HepG2 (cell line): ENCODE results near the gene IQCC. TPM values are rescaled to one million over a fixed set of nuclear protein-coding genes. Genes with fewer than 3 reads are reported as not detected.

Source experiments
- ARNT2 ChIP-seq: sonication (generic); formaldehyde crosslinking; IDR thresholded peaks from 2 replicates; pipeline ENCODE4 v1.8.0; 2022; ENCODE audit warnings: mild to moderate bottlenecking, low read depth, missing genetic modification reagents, moderate library complexity
- ATF7 ChIP-seq, 2 experiments: fragments of 450-650 bp in 1 of 2; sonication (generic) in 1 of 2; formaldehyde crosslinking in 1 of 2; IDR thresholded peaks; 2 replicates each; pipeline versions ENCODE4 v1.4.0 to v1.6.1; 2016 to 2020; ENCODE audit warnings: antibody characterized with exemption in 1 of 2, mild to moderate bottlenecking in 1 of 2, missing genetic modification reagents in 1 of 2
- CCDC6 ChIP-seq: sonication (generic); formaldehyde crosslinking; IDR thresholded peaks from 2 replicates; pipeline ENCODE4 v1.8.1; 2022; ENCODE audit warnings: mild to moderate bottlenecking, missing genetic modification reagents, moderate library complexity
- CHD2 ChIP-seq: IDR thresholded peaks from 2 replicates; pipeline ENCODE4 v1.6.1; 2011; ENCODE audit warnings: low read depth, low read length, improper control_type of control experiment
- FOXA1 ChIP-seq, 2 experiments: fragments of 450-650 bp in 1 of 2; sonication (generic) in 1 of 2; formaldehyde crosslinking in 1 of 2; IDR thresholded peaks; 2 replicates each; pipeline versions ENCODE4 v1.4.0 to v1.6.1; 2016 to 2020; ENCODE audit warnings: missing genetic modification reagents in 1 of 2
- JARID2 ChIP-seq: sonication (generic); formaldehyde crosslinking; IDR thresholded peaks from 2 replicates; pipeline ENCODE4 v1.8.1; 2023; ENCODE audit warnings: missing genetic modification reagents, inconsistent platforms; ENCODE audit not compliant: insufficient replicate concordance
- JUND ChIP-seq: sonication (generic); formaldehyde crosslinking; IDR thresholded peaks from 2 replicates; pipeline ENCODE4 v1.8.0; 2022; ENCODE audit warnings: mild to moderate bottlenecking, missing genetic modification reagents
- MATR3 ChIP-seq: sonication (generic); formaldehyde crosslinking; IDR thresholded peaks from 2 replicates; pipeline ENCODE4 v1.4.0; 2020; ENCODE audit warnings: missing genetic modification reagents
- RFX5 ChIP-seq: IDR thresholded peaks from 2 replicates; pipeline ENCODE4 v1.6.1; 2011; ENCODE audit warnings: low read depth, low read length, improper control_type of control experiment
- SATB2 ChIP-seq: sonication (generic); formaldehyde crosslinking; IDR thresholded peaks from 2 replicates; pipeline ENCODE4 v1.5.0; 2020; ENCODE audit warnings: missing genetic modification reagents
- TFAP4 ChIP-seq: sonication (generic); IDR thresholded peaks from 2 replicates; pipeline ENCODE4 v1.6.1; 2016; ENCODE audit warnings: low read depth, borderline replicate concordance
- THAP11 ChIP-seq: IDR thresholded peaks from 2 replicates; pipeline ENCODE4 v1.6.1; 2016; ENCODE audit warnings: missing biosample characterization, missing genetic modification reagents
- ZBTB39 ChIP-seq: sonication (generic); formaldehyde crosslinking; IDR thresholded peaks from 2 replicates; pipeline ENCODE4 v1.5.0; 2020; ENCODE audit warnings: missing genetic modification reagents
- ZNF205 ChIP-seq: IDR thresholded peaks from 2 replicates; pipeline ENCODE4 v1.6.1; 2018; ENCODE audit warnings: missing biosample characterization, missing genetic modification reagents
- ZNF260 ChIP-seq: sonication (generic); formaldehyde crosslinking; IDR thresholded peaks from 2 replicates; pipeline ENCODE4 v1.4.0; 2020; ENCODE audit warnings: missing genetic modification reagents, low read depth, mild to moderate bottlenecking, borderline replicate concordance
- ZNF446 ChIP-seq: sonication (generic); formaldehyde crosslinking; IDR thresholded peaks from 2 replicates; pipeline ENCODE4 v1.5.0; 2020; ENCODE audit warnings: mild to moderate bottlenecking, missing genetic modification reagents
- ZNF501 ChIP-seq: sonication (generic); formaldehyde crosslinking; IDR thresholded peaks from 2 replicates; pipeline ENCODE4 v1.5.1; 2020; ENCODE audit warnings: mild to moderate bottlenecking, moderate library complexity, missing genetic modification reagents
- ZNF510 ChIP-seq: sonication (generic); formaldehyde crosslinking; IDR thresholded peaks from 2 replicates; pipeline ENCODE4 v1.4.0; 2020; ENCODE audit warnings: low read depth, mild to moderate bottlenecking, missing genetic modification reagents
- ZNF563 ChIP-seq: sonication (generic); formaldehyde crosslinking; IDR thresholded peaks from 2 replicates; pipeline ENCODE4 v1.8.0; 2022; ENCODE audit warnings: mild to moderate bottlenecking, moderate library complexity, missing genetic modification reagents
- ZNF597 ChIP-seq: sonication (generic); formaldehyde crosslinking; IDR thresholded peaks from 2 replicates; pipeline ENCODE4 v1.5.0; 2020; ENCODE audit warnings: missing genetic modification reagents
- ZNF639 ChIP-seq: conservative IDR thresholded peaks from 2 replicates; pipeline ENCODE4 v1.6.1; 2018; ENCODE audit warnings: missing genetic modification reagents
- ZNF737 ChIP-seq: sonication (generic); formaldehyde crosslinking; IDR thresholded peaks from 2 replicates; pipeline ENCODE4 v1.5.0; 2020; ENCODE audit warnings: missing genetic modification reagents, mild to moderate bottlenecking, borderline replicate concordance
- ZNF784 ChIP-seq: sonication (generic); formaldehyde crosslinking; IDR thresholded peaks from 2 replicates; pipeline ENCODE4 v1.5.1; 2020; ENCODE audit warnings: missing genetic modification reagents, mild to moderate bottlenecking, borderline replicate concordance
- polyA plus RNA-seq, 8 experiments: library from polyadenylated mRNA; depleted of rRNA in 3 of 8; stranded (reverse) in 7 of 8; unstranded in 1 of 8; fragments of >200 nt; fragmentation: Illumina TruSeq in 4 of 8; extraction: Trizol in 4 of 8; gene quantifications; 2 replicates each; pipeline versions ENCODE4 v1.2.1 to v1.2.3, GENCODE V29; 2011 to 2016; ENCODE audit warnings: low read depth in 4 of 8, missing spikeins in 1 of 8, mixed read lengths in 1 of 8; ENCODE audit not compliant: insufficient read depth in 1 of 8
- total RNA-seq, 5 experiments: library from RNA; depleted of rRNA; stranded (reverse); fragments of >200 nt; fragmentation: Illumina TruSeq; extraction: Trizol; gene quantifications; 2 replicates each; pipeline ENCODE4 v1.2.3, GENCODE V29; 2016; ENCODE audit warnings: low read depth in 1 of 5

The IQCC gene
- total and polyA plus RNA-seq, 2 of the 13 experiments (the other 11 are each of a cell fraction or from before 2014, with no cell fraction given), result 1.7 to 3.0 TPM

GRCh38 chr1:32241001-32241763 is 35.7 kb downstream of the IQCC start (continued):
- no peak for TF ChIP-seq ZNF639 (CRISPR knock-in tag)
- peak; percentile 71; the same call in 1 of the 2 replicates for TF ChIP-seq JUND (CRISPR knock-in tag)
- no peak for TF ChIP-seq ZNF597
- TF ChIP-seq ZNF446, result no peak
- TF ChIP-seq JARID2 (CRISPR knock-in tag), result no peak
- TF ChIP-seq ARNT2 (CRISPR knock-in tag), result no peak
- TF ChIP-seq CCDC6 (CRISPR knock-in tag), result no peak
- no peak for TF ChIP-seq ZNF784 (CRISPR knock-in tag)
- 0 out of 2 replicates have a peak, but pooled peaks have one; percentile 19 for TF ChIP-seq ZNF563 (CRISPR knock-in tag)
- peak; percentile 51 for TF ChIP-seq ZNF501 (CRISPR knock-in tag)
- TF ChIP-seq MATR3 (CRISPR knock-in tag), result no peak
- TF ChIP-seq FOXA1 (IDR thresholded peaks at IDR 0.05), result no peak
- no peak for TF ChIP-seq FOXA1 (CRISPR knock-in tag; IDR thresholded peaks at IDR 0.05)
- no peak for TF ChIP-seq RFX5
- no peak for TF ChIP-seq ZNF260
- no peak for TF ChIP-seq ATF7 (IDR thresholded peaks at IDR 0.05)
- TF ChIP-seq ATF7 (CRISPR knock-in tag; IDR thresholded peaks at IDR 0.05), result 0 out of 2 replicates have a peak, but pooled peaks have one; percentile 29
- no peak for TF ChIP-seq ZNF510 (CRISPR knock-in tag)
- no peak for TF ChIP-seq ZNF737 (CRISPR knock-in tag)
- 0 out of 2 replicates have a peak, but pooled peaks have one; percentile 28 for TF ChIP-seq ZNF205 (CRISPR knock-in tag)
- TF ChIP-seq ZBTB39, result no peak
- peak; percentile 73; the same call in 1 of the 2 replicates for TF ChIP-seq TFAP4
- no peak; the same call in 1 of the 2 replicates for TF ChIP-seq THAP11
- no peak for TF ChIP-seq SATB2
- no peak for TF ChIP-seq CHD2
